ENCODE results near the gene NPAS3.

GRCh38 chr14:33315721-33316120 is 377.0 kb downstream of the NPAS3 start:
- no peak for TF ChIP-seq CTCF (IDR thresholded peaks at IDR 0.05)
- TF ChIP-seq POLR2A (IDR thresholded peaks at IDR 0.05), result no peak
